Activated T-cell treated with anti-CD3 and anti-CD28 coated beads, Interleukin-2, amount 50 U/mL, for 4 hours (primary cell): ENCODE measurements around the gene ISG20L2. TPM values are rescaled to one million over a fixed set of nuclear protein-coding genes. Genes with fewer than 3 reads are reported as not detected.

ENCODE experiments used
- ATAC-seq, 2 donors: fragments of 200-7000 bp; cut with Tn5 transposase; one replicate each; pipeline ENCODE4 v1.10.0; 2021
- DNase-seq: peaks from one replicate; pipeline ENCODE4 v3.0.0-alpha.2; 2020
- H3K27me3 Mint-ChIP-seq: one replicate; pipeline ENCODE4 v1.8.0; 2021; ENCODE audit warnings: low read depth, mixed read lengths
- H3K36me3 Mint-ChIP-seq: one replicate; pipeline ENCODE4 v1.8.0; 2022; ENCODE audit warnings: mixed read lengths; ENCODE audit not compliant: insufficient read depth
- H3K4me1 Mint-ChIP-seq: one replicate; pipeline ENCODE4 v1.8.0; 2021; ENCODE audit warnings: low read depth, mixed read lengths
- H3K4me3 Mint-ChIP-seq: one replicate; pipeline ENCODE4 v1.8.0; 2021; ENCODE audit warnings: mild to moderate bottlenecking, moderate library complexity, mixed read lengths
- H3K9me3 Mint-ChIP-seq: one replicate; pipeline ENCODE4 v1.8.0; 2021; ENCODE audit warnings: mixed read lengths
- total RNA-seq, 3 donors: library from RNA; stranded (reverse); gene quantifications; one replicate each; pipeline ENCODE4 v1.2.1, GENCODE V29; 2021

The ISG20L2 gene
- total RNA-seq, 3 donors from 2014 or later: 62.4 to 65.9 (median 63.8) TPM

DNA sequence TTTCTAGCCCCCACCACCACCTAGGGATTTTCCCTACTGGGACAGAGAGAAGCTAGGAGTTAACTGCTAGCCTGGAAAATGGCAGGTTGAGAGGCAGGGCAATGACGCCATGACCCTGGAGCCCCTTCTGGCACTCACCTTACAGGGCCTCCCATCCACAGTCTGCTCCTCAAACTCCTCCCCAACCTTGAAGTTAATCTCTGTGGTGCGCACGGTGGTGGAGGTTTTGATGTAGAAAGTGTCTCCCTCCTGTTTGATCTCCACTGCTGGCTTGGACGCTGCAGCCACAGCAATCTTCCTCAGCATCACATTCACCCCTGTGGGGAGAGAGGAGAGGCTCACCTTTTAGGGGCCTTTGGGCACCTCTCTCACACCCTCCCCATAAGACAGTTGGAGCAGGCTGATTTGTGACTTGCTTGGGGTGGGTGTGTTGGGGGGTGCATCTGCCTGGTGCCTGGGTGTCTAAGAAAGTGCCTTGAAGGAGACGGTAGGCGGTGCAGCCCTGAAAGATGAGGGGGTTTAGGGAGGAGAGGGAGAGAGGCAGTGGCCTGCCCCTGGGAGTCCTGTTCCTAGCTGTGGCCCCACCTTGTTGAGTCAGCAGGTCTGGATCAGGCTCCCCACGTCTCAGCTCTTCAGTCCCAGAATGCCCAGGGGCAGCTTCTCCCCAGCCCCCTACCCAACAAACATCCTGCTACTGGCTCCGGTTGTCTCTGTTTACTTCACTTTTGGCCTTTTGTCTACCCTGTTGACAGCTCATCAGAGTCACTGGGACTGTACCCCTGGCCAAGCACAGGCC lies 27.6 kb downstream of the ISG20L2 start:
- Mint-ChIP-seq H3K4me1 (peaks cover 15% of the 10 kb centered on the region), H3K27me3 (peaks cover 48% of the 10 kb centered on the region), H3K9me3 (no peaks in the 10 kb centered on the region), H3K36me3 (no peaks in the 10 kb centered on the region), H3K4me3 (no peak overlapping the region)
- DNase-seq (no peak), ATAC-seq (no peak)

DNA sequence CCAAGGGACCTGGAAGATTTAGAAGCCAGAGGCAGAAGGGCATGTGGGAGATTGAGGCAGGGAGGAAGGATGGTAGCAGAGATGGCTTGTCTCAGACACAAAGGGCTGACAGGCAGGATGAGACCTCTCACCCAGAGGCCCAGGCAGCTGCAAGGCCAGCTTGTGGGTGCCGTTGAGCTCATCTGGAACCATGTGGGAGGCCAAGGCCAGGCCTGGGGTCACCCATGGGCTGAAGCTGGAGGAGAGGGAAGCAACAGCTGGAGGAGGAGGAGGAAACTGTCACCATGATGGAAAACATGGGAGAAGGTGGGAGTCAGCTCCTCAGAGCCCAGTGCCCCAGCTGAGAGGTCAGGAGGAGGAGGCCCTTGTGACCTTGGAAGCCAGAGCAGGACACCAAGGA lies 29.6 kb downstream of the ISG20L2 start:
- no peaks in the 10 kb centered on the region for H3K36me3 Mint-ChIP-seq
- H3K27me3 Mint-ChIP-seq: peaks cover 45% of the 10 kb centered on the region
- no peaks in the 10 kb centered on the region for H3K9me3 Mint-ChIP-seq

DNA sequence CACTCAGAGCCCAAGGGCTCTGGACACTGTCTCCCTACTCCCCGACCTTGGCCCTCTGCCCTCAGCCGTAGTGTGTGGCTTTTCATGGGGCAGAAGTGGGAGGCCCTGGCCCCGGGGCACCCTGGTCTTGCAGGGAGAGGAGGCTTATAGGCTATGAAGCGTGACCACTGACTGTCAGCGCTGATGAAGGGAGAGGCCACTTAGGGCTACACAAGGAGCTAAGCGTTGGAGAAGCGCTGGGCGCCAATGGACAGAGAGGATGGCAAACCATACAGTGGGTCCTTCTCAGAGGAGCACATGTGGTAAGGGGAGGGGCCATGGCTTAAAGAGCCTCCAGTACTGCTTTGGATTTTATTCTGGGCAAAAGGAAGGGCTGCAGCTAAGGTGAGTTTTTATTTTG lies 31.1 kb downstream of the ISG20L2 start:
- ATAC-seq (no peak), DNase-seq (no peak)
- H3K9me3 Mint-ChIP-seq: no peaks in the 10 kb centered on the region
- H3K36me3 Mint-ChIP-seq: no peaks in the 10 kb centered on the region
- no peak overlapping the region for H3K4me3 Mint-ChIP-seq
- H3K27me3 Mint-ChIP-seq: peaks cover 47% of the 10 kb centered on the region
- H3K4me1 Mint-ChIP-seq: peaks cover 5% of the 10 kb centered on the region

More for the DNA sequence above, 29.6 kb downstream of the ISG20L2 start:
- no peak for DNase-seq
- H3K4me1 Mint-ChIP-seq: no peaks in the 10 kb centered on the region
- ATAC-seq: no peak
- H3K4me3 Mint-ChIP-seq: no peak overlapping the region

DNA sequence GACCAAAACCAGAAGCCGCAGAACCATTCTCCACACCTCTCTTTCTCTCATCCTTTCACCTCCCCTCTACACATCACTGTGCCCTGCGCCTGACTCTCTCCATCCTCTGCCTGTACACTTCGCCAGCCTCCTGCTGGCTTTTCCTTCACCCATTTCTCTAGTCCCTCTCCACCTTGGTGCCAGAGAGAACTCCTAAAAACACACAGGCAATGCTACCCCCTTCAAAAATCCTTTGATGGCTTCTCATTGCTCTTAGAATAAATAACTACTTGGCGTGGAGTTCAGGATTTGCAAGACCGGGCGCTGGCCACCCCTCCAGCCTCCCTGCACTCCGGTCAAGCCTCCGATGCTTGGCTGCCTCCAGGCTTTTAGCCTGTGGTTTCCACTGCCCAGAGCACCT lies 31.8 kb downstream of the ISG20L2 start:
- ATAC-seq (no peak), DNase-seq (no peak)
- peaks cover 52% of the 10 kb centered on the region for H3K27me3 Mint-ChIP-seq
- peaks cover 12% of the 10 kb centered on the region for H3K4me1 Mint-ChIP-seq
- no peaks in the 10 kb centered on the region for H3K9me3 Mint-ChIP-seq
- H3K36me3 Mint-ChIP-seq: no peaks in the 10 kb centered on the region
- no peak overlapping the region for H3K4me3 Mint-ChIP-seq

DNA sequence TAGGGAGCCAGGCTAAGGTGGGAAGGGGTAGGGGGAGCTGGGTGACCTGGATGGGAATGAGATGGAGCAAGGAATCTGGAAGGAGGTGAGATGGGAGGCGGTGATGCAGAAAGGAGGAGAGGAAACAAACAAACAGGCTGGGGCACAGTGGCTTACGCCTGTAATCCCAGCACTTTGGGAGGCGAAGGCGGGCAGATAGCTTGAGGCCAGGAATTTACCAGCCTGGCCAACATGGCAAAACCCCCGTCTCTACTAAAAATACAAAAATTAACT lies 33.9 kb downstream of the ISG20L2 start:
- Mint-ChIP-seq H3K4me1 (peaks cover 17% of the 10 kb centered on the region), H3K9me3 (no peaks in the 10 kb centered on the region), H3K4me3 (no peak overlapping the region), H3K36me3 (no peaks in the 10 kb centered on the region), H3K27me3 (peaks cover 59% of the 10 kb centered on the region)
- ATAC-seq (no peak), DNase-seq (no peak)

DNA sequence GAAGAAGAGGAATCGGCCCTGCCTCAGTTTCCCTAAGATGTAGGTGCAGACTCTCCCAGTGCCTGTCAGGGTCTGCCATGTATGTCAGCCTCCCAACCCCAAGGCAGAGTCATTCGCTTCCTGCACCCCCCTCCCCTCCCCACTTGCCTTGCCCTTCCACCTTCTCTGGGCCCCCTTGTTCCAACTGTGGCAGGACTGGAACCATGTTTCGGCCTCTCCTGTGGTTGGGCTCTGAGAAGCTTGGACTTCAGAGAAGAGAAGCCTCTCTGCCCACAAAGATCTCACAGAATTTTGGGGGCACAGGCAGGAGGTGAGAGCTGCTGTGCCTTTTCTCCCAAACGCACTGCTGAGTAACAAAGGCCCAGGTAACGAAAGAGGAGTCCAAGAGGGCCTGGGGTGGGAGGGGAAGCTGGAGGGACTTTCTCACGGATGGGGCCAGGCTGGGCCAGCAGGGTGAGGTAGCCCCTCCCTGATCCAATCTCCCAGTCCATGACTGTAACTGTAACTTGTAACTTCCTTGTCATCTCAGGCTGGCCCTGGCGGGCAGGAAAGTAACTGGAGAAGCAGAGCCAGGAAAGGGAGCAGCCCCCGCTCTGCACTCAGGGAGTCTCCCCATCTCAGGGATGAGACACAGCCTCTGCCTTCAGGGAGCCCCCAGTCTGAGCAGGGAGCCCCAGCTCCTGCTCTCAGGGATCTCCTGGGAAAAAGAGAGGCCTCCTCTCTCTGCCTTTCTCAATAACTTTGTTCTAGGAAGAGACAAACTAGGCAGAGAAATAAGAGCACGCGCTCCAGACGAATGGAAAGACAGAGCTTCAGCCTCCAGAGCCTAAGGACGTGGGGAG lies 34.5 kb downstream of the ISG20L2 start:
- H3K4me1 Mint-ChIP-seq: peaks cover 22% of the 10 kb centered on the region
- DNase-seq (no peak), ATAC-seq (no peak)
- no peak overlapping the region for H3K4me3 Mint-ChIP-seq
- peaks cover 62% of the 10 kb centered on the region for H3K27me3 Mint-ChIP-seq
- H3K36me3 Mint-ChIP-seq: no peaks in the 10 kb centered on the region
- no peaks in the 10 kb centered on the region for H3K9me3 Mint-ChIP-seq

DNA sequence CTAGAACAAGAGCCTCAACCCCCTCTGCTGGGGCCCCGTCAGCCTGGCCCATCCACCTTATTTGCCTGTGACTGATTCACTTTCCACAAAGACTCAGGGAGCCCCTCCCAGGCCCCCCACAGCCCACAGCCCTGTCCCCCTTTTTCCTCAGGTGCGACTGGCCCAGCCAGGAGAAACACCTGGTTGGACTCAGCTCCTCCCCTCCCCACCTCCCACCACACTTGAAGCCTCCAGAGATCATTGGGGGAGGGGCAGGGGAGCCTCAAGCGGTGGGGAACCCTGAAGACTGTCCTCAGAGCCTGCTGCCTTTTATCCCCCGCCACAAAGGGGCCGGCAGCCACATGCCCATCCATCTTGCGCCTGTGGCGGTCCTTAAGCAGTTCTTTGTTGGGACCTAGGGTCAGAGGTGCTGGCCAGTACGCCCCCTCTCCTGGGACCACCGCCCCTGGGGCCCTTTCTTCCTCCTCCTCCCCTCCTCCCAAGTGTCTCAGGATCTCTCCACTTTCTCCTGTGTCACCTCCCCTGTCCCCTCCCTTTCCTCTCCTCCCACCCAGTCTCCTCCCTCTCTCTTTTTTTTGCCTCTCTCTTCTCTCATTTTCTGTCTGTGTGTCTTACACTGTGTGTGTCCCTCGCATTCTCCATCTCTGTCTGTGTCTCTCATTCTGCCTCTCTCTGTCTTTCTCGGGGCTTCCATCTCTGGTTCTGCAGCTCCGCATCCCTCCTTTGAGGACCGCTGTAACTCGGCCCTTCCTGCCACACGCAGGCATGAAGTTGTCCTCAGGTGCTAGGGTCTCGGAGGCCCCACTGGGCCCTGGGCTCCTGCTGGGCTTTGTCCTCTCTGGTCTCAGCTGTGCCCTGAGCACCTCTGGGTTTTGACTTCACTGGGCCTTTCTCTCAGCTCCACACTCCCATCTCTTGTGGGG lies 35.4 kb downstream of the ISG20L2 start:
- ATAC-seq (no peak), DNase-seq (no peak)
- Mint-ChIP-seq H3K36me3 (no peaks in the 10 kb centered on the region), H3K4me1 (peaks cover 22% of the 10 kb centered on the region), H3K27me3 (peaks cover 66% of the 10 kb centered on the region), H3K9me3 (no peaks in the 10 kb centered on the region), H3K4me3 (no peak overlapping the region)

DNA sequence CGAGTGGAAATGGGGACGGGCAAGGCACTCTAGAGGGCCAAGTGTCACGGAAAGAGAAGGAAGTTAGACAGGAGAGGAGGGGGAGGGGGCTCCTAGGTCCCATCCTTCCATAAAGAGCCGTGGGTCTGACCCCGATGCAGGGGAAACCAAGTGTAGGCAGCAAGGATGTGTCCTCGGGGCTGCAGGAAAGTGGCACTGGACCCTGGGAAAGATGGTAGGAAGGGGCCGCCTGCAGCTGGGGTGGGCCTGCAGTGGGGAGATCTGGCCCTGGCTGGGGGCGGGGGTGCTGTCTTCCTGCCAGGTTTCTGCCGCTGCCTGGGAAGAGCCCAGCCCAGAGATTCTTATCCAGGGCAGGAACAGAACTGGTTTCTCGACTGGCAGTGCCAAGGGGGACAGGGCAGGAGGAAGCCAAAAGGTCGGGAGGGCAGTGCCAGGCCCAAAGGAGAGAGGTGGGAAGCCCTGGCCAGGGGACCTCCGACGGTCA lies 36.1 kb downstream of the ISG20L2 start:
- DNase-seq (no peak), ATAC-seq (no peak)
- no peaks in the 10 kb centered on the region for H3K9me3 Mint-ChIP-seq
- peaks cover 66% of the 10 kb centered on the region for H3K27me3 Mint-ChIP-seq
- H3K36me3 Mint-ChIP-seq: no peaks in the 10 kb centered on the region
- peaks cover 22% of the 10 kb centered on the region for H3K4me1 Mint-ChIP-seq
- H3K4me3 Mint-ChIP-seq: no peak overlapping the region

DNA sequence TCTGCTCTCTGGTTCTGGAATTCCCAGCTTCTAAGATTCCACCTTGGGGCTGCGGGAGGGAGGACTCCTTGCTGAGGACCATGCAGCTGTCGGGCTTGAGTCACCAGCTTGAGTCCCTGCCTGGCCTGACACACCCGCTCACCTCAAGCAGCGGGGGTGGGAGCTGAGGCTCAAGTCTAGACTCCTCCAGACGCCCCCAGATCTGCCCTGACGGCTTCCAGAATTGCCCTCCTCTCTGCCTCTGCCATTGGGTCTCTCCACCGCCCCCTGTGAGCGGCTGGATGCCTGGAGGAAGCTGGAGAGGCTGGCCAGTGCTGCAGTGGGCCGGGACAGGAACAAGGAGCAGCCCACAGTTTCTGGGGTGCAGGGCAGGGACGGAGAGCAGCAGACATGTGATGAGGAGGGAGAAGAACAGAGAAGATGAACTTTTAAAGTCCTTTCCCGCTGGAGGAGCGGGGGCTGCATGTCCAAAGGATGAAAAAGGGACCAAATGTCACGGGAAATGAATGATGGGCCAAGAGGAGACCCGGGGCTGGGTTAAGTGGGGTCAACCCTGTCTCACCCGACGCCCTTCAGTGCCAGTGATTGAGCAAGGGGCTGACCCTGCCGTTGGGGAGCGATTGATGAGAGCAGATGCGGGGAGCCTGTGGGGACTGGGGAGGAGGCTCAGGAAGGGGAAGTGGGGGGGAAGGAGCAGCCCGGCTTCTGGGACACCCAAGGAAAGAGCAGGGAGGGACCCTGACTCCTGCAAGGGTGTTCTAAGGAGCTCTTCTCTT lies 36.7 kb downstream of the ISG20L2 start:
- Mint-ChIP-seq H3K4me1 (peaks cover 22% of the 10 kb centered on the region), H3K36me3 (no peaks in the 10 kb centered on the region), H3K4me3 (no peak overlapping the region), H3K27me3 (peaks cover 64% of the 10 kb centered on the region), H3K9me3 (no peaks in the 10 kb centered on the region)
- ATAC-seq: no peak
- DNase-seq: no peak

DNA sequence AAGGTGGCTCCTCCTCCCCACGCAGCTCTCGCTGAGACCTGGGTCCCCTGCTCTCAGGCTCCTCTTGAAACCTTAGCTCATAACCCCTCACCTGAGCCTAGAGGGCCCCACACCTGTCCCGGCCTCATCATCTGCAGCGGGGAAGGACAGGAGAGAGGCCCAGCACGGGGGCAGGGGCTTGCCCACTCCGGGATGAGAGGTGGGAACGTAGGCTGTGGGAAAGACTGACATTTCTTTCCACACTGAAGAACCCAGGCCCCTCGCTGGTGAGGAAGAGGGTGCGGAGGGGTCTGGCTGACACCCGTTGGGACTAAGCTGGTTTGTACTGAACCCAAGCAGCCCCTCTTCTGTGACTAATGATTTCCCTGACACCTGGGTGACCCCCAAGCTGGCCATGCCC lies 37.4 kb downstream of the ISG20L2 start:
- Mint-ChIP-seq H3K36me3 (no peaks in the 10 kb centered on the region), H3K9me3 (no peaks in the 10 kb centered on the region), H3K4me1 (peaks cover 22% of the 10 kb centered on the region), H3K4me3 (no peak overlapping the region), H3K27me3 (peaks cover 58% of the 10 kb centered on the region)
- ATAC-seq (no peak), DNase-seq (no peak)

DNA sequence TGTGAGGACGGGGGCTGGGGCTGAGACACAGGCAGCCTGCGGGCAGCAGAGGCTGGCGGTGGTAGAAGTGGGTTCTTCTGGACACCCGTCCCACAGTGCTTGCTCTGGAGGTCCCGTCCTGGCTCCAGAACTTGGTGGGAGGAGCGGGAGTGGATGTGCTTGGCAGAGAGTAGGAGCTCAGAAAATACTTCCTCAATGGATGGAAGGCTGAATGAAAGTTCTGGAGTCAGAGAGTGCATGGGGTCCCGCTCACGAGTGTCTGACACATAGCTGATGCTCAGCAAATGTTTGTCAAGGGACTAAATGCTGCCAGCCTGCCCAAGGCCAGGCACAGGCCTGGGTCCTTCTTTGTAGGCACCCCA lies 37.9 kb downstream of the ISG20L2 start:
- Mint-ChIP-seq H3K36me3 (no peaks in the 10 kb centered on the region), H3K27me3 (peaks cover 58% of the 10 kb centered on the region), H3K4me3 (no peak overlapping the region), H3K4me1 (peaks cover 22% of the 10 kb centered on the region), H3K9me3 (no peaks in the 10 kb centered on the region)
- ATAC-seq (no peak), DNase-seq (no peak)

DNA sequence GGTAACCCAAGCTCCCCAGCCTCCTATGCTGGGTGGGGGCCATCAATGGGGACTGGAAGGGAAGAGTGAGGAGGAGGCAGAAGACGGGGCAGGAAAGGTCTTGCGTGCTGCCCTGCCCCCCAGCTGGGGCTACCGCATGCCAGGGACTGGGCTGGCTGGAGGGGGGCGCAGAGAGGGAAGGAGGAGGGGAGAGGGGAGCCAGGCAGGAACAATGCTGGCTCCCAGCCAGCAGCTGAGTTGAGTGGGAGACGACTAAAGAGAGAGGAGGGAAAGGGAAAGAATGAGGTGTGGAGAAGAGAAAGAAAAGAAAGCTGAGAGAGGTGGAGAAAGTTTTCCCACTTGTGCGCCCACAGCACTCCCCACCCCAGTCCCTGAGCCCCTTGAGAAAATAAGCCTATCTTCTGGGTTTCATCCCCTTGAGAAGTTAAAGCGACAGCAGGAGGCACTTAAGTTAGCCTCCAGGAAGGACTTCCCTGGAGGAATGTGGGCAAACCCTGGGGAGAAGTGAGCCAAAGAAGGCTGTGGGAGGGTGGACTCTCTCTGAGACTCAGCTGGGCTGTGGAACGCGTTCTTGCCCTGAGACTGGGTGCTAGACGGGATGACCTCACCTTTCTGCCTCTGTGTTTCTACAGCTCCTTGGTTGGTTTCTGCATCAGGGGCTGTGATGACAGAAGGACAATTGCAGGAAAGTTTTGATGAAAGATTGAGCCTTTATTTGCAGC lies 38.5 kb downstream of the ISG20L2 start:
- DNase-seq (no peak), ATAC-seq (peak in 1 of 2 donors; percentile 9)
- no peak overlapping the region for H3K4me3 Mint-ChIP-seq
- H3K36me3 Mint-ChIP-seq: no peaks in the 10 kb centered on the region
- no peaks in the 10 kb centered on the region for H3K9me3 Mint-ChIP-seq
- peaks cover 58% of the 10 kb centered on the region for H3K27me3 Mint-ChIP-seq
- H3K4me1 Mint-ChIP-seq: peaks cover 22% of the 10 kb centered on the region
